Measurements from ENCODE around the gene NPDC1.

Gene NPDC1

DNA sequence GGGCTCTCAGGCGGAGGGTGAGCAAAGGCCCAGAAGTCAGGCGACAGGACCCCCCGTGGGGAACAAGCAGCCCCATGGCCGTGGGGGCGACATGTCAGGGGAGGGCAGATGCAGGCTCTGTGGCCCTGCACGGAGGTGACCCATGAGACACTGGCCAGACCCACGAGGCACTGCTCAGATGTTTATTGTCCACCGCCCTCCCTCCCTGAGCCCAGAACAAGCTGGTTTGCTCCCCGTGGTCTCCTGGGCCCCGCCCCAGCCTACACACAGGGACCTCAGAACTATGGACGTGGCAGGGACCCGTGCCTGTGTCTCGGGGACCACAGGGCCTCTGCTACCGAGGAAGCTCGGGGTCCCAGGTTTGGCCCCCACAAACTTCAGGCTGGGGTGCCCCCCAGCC lies 16.0 kb downstream of the NPDC1 start:
- no peak overlapping the region for H2BK120ac ChIP-seq (ENCODE audit: low read depth, low read length)
- peaks cover 29% of the 10 kb centered on the region for H3K4me1 ChIP-seq (ENCODE audit: control insufficient read depth, insufficient read depth, low read depth, low read length)
- H3K79me1 ChIP-seq (replicated peaks; ENCODE audit: low read length, poor library complexity, severe bottlenecking), result no peaks in the 10 kb centered on the region
- 83% methylated on average over 14 of the region's 15 CpGs for WGBS
- H2BK5ac ChIP-seq (ENCODE audit: low read depth, low read length, poor library complexity, severe bottlenecking), result no peak overlapping the region
- no peak overlapping the region for H3K4me3 ChIP-seq (ENCODE audit: insufficient read depth in 1 of 2, low read depth in 1 of 2, low read length in 2 of 2)
- H3K36me3 ChIP-seq (ENCODE audit: control insufficient read depth in 1 of 2, insufficient read depth in 2 of 2, low read depth in 1 of 2, low read length in 2 of 2), result no peaks in the 10 kb centered on the region
- no peak overlapping the region for H2BK12ac ChIP-seq (ENCODE audit: low read length in 2 of 2)
- no peak overlapping the region for H3K27ac ChIP-seq (ENCODE audit: low read length, poor library complexity, severe bottlenecking)
- no peak overlapping the region for H3K14ac ChIP-seq (ENCODE audit: low read length in 2 of 2)
- H2AK5ac ChIP-seq (ENCODE audit: low read length, severe bottlenecking), result no peak overlapping the region
- no peak overlapping the region for H3K18ac ChIP-seq (ENCODE audit: low read depth in 1 of 2, low read length in 2 of 2)
- H4K91ac ChIP-seq (ENCODE audit: low read length), result no peak overlapping the region
- H3K27me3 ChIP-seq (ENCODE audit: control insufficient read depth in 1 of 2, insufficient read depth in 1 of 2, low read length in 2 of 2), result peaks cover 4 to 11% of the 10 kb centered on the region in 2 experiments
- no peak overlapping the region for H3K23ac ChIP-seq (ENCODE audit: low read length in 2 of 2)
- H2BK15ac ChIP-seq (ENCODE audit: low read depth, poor library complexity, severe bottlenecking), result no peak overlapping the region
- H4K8ac ChIP-seq (ENCODE audit: low read length), result no peak overlapping the region
- no peaks in the 10 kb centered on the region for H3K9me3 ChIP-seq (ENCODE audit: control insufficient read depth, low read length)
- no peak overlapping the region for H2AFZ ChIP-seq (ENCODE audit: low read depth, low read length)
- no peak overlapping the region for H3K4me2 ChIP-seq (ENCODE audit: low read length, poor library complexity, severe bottlenecking)
- no peak for DNase-seq
- H3K9ac ChIP-seq (ENCODE audit: low read length), result no peak overlapping the region
- no peak overlapping the region for H3K4ac ChIP-seq (ENCODE audit: low read depth in 1 of 2, low read length in 2 of 2)

DNA sequence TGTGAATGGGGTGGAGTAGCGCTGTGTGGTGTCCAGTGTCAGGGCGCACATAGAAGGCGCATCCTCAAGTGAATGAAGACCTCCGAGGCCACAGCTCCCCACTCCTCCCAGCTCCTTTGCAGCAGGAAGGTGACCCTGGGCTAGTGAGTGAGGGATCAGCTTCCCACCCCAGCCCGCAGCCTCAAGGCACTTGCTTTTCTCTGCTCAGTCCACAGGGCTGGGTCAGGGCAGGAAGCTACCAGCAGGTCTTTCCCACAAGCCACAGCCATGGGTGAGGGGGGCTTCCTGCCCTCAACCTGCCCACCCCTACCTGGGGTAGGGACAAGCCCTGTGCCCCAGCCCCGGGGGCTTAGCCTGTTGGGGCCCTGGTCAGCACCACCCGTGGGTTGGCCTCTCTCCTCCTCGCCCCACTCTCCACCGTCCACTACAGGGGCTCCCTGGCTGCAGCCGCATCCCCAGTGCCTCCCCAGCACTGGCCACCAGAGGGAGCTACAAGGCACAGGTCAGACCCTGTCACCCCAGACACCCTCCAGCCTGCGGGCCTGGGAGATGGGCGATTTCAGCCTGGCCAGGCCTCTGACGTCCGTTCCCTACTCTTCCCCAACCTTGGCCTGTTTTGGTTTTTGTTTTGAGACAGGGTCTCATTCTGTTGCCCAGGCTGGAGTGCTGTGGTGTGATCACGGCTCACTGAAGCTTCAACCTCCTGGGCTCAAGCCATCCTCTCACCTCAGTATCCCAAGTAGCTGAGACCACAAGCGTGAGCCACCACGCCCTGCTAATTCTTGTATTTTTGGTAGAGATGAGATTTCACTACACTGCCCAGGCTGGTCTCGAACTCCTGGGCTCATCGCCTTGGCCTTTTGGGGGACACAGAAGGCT lies 16.7 kb downstream of the NPDC1 start:
- Histone ChIP-seq H2BK15ac (ENCODE audit: low read depth, poor library complexity, severe bottlenecking) (no peak overlapping the region), H2AK5ac (ENCODE audit: low read length, severe bottlenecking) (no peak overlapping the region), H3K18ac (ENCODE audit: low read depth in 1 of 2, low read length in 2 of 2) (peak overlapping the region in 1 of 2 experiments; percentile 8), H3K27ac (ENCODE audit: low read length, poor library complexity, severe bottlenecking) (no peak overlapping the region), H3K14ac (ENCODE audit: low read length in 2 of 2) (no peak overlapping the region), H3K79me1 (replicated peaks; ENCODE audit: low read length, poor library complexity, severe bottlenecking) (no peaks in the 10 kb centered on the region), H3K4ac (ENCODE audit: low read depth in 1 of 2, low read length in 2 of 2) (no peak overlapping the region), H2BK12ac (ENCODE audit: low read length in 2 of 2) (peak overlapping the region in 1 of 2 experiments; percentile 25), H3K4me2 (ENCODE audit: low read length, poor library complexity, severe bottlenecking) (peak overlapping the region; percentile 87), H2AFZ (ENCODE audit: low read depth, low read length) (no peak overlapping the region), H3K9ac (ENCODE audit: low read length) (no peak overlapping the region), H3K36me3 (ENCODE audit: control insufficient read depth in 1 of 2, insufficient read depth in 2 of 2, low read depth in 1 of 2, low read length in 2 of 2) (no peaks in the 10 kb centered on the region), H3K9me3 (ENCODE audit: control insufficient read depth, low read length) (no peaks in the 10 kb centered on the region), H2BK120ac (ENCODE audit: low read depth, low read length) (no peak overlapping the region), H3K4me1 (ENCODE audit: control insufficient read depth, insufficient read depth, low read depth, low read length) (peaks cover 28% of the 10 kb centered on the region), H3K4me3 (ENCODE audit: insufficient read depth in 1 of 2, low read depth in 1 of 2, low read length in 2 of 2) (peak overlapping the region in 1 of 2 experiments; percentile 77), H2BK5ac (ENCODE audit: low read depth, low read length, poor library complexity, severe bottlenecking) (no peak overlapping the region), H3K23ac (ENCODE audit: low read length in 2 of 2) (no peak overlapping the region), H4K8ac (ENCODE audit: low read length) (no peak overlapping the region), H4K91ac (ENCODE audit: low read length) (no peak overlapping the region), H3K27me3 (ENCODE audit: control insufficient read depth in 1 of 2, insufficient read depth in 1 of 2, low read length in 2 of 2) (peaks cover 4 to 11% of the 10 kb centered on the region in 2 experiments)
- DNase-seq, result peak; percentile 75
- WGBS, result 42% methylated on average over 16 of the region's 19 CpGs

DNA sequence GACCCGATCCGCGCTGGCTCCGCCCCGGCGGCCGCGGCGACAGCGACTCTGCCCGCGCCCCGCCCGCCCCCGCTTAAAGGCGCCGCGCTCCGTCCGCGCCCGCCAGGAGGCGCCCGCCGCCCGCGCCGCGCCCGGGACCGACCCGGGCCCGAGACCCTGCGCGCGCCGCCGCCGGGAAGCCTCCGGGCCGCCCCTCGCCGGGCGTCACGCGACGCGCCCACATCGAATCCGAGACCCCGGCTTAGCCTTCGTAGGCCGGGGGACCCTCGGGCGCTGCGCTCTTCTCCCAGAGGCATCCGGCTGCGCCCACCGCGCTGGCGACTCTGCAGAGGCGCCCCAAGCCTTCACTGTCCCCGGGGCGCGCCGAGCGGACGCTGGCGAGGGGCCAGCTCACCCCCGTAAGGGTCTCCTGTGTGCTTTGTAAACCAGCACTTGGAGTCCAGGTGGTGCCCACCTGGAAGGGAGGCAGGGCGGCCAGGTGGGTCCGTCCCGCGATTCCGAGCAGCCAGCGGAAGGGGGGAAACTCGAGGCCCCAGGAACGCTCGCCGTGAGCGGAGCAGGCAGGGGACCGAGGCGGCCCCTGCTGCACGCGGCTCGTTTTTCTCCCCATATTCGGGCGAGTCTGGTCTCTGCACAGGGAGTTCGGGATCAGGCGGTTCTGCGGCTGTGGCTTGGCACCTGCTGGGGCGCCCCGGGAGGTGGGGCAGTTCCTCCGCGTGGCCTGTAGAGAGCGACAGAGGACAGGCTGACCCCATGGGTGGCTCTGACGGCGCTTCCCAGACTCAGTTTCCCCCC lies 17.5 kb downstream of the NPDC1 start:
- no peak overlapping the region for H3K4ac ChIP-seq (ENCODE audit: low read depth in 1 of 2, low read length in 2 of 2)
- H2BK120ac ChIP-seq (ENCODE audit: low read depth, low read length), result no peak overlapping the region
- H4K8ac ChIP-seq (ENCODE audit: low read length), result peak overlapping the region; percentile 42
- H2AK5ac ChIP-seq (ENCODE audit: low read length, severe bottlenecking), result no peak overlapping the region
- H2BK15ac ChIP-seq (ENCODE audit: low read depth, poor library complexity, severe bottlenecking), result peak overlapping the region; percentile 71
- no peaks in the 10 kb centered on the region for H3K9me3 ChIP-seq (ENCODE audit: control insufficient read depth, low read length)
- peak overlapping the region; percentile 42 for H2AFZ ChIP-seq (ENCODE audit: low read depth, low read length)
- H4K91ac ChIP-seq (ENCODE audit: low read length), result peak overlapping the region; percentile 76
- no peaks in the 10 kb centered on the region for H3K36me3 ChIP-seq (ENCODE audit: control insufficient read depth in 1 of 2, insufficient read depth in 2 of 2, low read depth in 1 of 2, low read length in 2 of 2)
- no peak overlapping the region for H3K27ac ChIP-seq (ENCODE audit: low read length, poor library complexity, severe bottlenecking)
- H2BK5ac ChIP-seq (ENCODE audit: low read depth, low read length, poor library complexity, severe bottlenecking), result no peak overlapping the region
- peak overlapping the region; percentile 58 for H3K9ac ChIP-seq (ENCODE audit: low read length)
- H3K79me1 ChIP-seq (replicated peaks; ENCODE audit: low read length, poor library complexity, severe bottlenecking), result no peaks in the 10 kb centered on the region
- 3% methylated on average over 71 of the region's 98 CpGs for WGBS
- H3K27me3 ChIP-seq (ENCODE audit: control insufficient read depth in 1 of 2, insufficient read depth in 1 of 2, low read length in 2 of 2), result peaks cover 4 to 6% of the 10 kb centered on the region in 2 experiments
- peak overlapping the region in 1 of 2 experiments; percentile 9 for H3K18ac ChIP-seq (ENCODE audit: low read depth in 1 of 2, low read length in 2 of 2)
- peak overlapping the region; percentile 55 to 77 for H3K4me3 ChIP-seq (ENCODE audit: insufficient read depth in 1 of 2, low read depth in 1 of 2, low read length in 2 of 2)
- H3K4me1 ChIP-seq (ENCODE audit: control insufficient read depth, insufficient read depth, low read depth, low read length), result peaks cover 33% of the 10 kb centered on the region
- DNase-seq, result peak; percentile 41
- peak overlapping the region; percentile 87 for H3K4me2 ChIP-seq (ENCODE audit: low read length, poor library complexity, severe bottlenecking)
- peak overlapping the region in 1 of 2 experiments; percentile 16 for H3K23ac ChIP-seq (ENCODE audit: low read length in 2 of 2)
- no peak overlapping the region for H3K14ac ChIP-seq (ENCODE audit: low read length in 2 of 2)
- no peak overlapping the region for H2BK12ac ChIP-seq (ENCODE audit: low read length in 2 of 2)

Measured in mesenchymal stem cell (in vitro differentiated cells and primary cell).